Esophagus squamous epithelium (tissue), 4 donors: ENCODE data around the gene FANCE.

Source experiments
- POLR2A ChIP-seq, 4 donors: fragments of 450-650 bp; IDR thresholded peaks; one replicate each; pipeline ENCODE4 v1.6.1; 2017; ENCODE audit warnings: antibody characterized with exemption in 4 of 4, mild to moderate bottlenecking in 4 of 4, moderate library complexity in 3 of 4
- TF ChIP-seq, protein P1 (sequence below), 6 experiments: fragments of 450-650 bp in 4 of 6; fragments of 200-600 bp in 2 of 6; sonication (generic) in 2 of 6; IDR thresholded peaks; one replicate each; pipeline ENCODE4 v1.5.1; 2016 to 2019; ENCODE audit warnings: antibody characterized with exemption in 6 of 6, mild to moderate bottlenecking in 4 of 6, moderate library complexity in 4 of 6

DNA sequence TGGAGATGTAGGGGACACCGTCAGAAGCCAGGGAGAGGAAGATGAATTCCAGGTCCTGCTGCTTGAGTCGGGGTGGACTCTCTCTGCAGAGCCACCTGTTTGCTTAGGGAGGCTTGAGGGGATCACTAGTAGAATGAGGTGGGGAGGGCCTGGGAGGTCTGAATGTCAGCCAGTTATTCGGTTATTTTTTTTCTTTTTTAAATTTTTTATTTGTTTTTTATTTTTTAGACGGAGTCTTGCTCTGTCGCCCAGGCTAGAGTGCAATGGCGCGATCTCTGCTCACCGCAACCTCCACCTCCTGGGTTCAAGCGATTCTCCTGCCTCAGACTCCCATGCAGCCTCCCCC lies 36.4 kb downstream of the FANCE start:
- TF ChIP-seq, protein P1, sequence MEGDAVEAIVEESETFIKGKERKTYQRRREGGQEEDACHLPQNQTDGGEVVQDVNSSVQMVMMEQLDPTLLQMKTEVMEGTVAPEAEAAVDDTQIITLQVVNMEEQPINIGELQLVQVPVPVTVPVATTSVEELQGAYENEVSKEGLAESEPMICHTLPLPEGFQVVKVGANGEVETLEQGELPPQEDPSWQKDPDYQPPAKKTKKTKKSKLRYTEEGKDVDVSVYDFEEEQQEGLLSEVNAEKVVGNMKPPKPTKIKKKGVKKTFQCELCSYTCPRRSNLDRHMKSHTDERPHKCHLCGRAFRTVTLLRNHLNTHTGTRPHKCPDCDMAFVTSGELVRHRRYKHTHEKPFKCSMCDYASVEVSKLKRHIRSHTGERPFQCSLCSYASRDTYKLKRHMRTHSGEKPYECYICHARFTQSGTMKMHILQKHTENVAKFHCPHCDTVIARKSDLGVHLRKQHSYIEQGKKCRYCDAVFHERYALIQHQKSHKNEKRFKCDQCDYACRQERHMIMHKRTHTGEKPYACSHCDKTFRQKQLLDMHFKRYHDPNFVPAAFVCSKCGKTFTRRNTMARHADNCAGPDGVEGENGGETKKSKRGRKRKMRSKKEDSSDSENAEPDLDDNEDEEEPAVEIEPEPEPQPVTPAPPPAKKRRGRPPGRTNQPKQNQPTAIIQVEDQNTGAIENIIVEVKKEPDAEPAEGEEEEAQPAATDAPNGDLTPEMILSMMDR (IDR thresholded peaks at IDR 0.05), result no peak
- no peak for TF ChIP-seq POLR2A (IDR thresholded peaks at IDR 0.05)
